Cerebellar cortex (tissue), 1 donor: ENCODE results near the gene FNBP1L.
"Not testable (repeated sequence)": the region's sequence is repeated elsewhere in the genome, so short reads cannot be mapped to it uniquely, and the experiment has no call there.

Experiments used
- DNase-seq: peaks from one replicate; pipeline ENCODE4 v3.0.0-alpha.2; 2015; ENCODE audit warnings: low spot score

FNBP1L gene

DNA sequence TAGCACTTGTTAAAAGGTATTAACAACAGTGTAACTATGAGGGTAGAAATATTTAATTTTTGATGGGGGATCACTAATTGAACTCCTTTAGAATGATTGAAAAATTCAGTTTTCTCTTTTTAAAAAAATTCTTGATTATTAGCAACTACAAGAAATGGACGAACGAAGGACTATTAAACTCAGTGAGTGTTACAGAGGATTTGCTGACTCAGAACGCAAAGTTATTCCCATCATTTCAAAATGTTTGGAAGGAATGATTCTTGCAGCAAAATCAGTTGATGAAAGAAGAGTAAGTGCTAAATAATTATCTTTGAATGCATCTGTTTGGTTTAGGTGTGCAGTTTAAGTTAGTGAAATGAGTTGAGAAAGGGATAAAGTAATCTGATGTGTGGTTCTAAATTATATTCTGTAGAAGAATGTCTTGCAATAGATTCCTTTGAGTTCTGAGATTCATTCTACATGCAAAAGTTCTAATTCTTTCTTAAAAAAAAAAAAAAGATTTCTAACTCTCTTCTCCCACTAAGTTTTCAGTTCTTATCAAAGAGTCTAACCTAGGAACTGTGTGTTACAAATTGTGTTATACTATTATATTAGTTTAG is 85.0 kb downstream of the FNBP1L start:
- DNase-seq, result no peak

DNA sequence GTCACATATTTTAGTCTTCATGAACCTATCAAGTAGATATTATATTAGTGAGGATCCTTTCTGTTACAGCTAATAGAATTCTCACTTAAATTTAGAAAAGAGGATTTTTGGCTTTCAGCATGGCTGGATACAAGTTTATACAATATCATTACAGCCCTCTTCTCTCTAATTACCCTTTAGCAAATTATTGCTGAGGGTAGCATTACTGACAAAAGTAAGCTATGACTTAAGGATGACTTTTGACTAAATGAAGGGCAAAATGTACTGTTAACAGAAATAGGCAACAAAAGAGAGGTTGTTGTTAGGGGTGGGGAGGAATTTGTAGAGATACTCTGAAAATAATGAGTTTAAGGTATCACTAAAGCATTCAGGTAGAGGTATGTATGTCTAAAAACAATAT is 85.8 kb downstream of the FNBP1L start:
- no peak for DNase-seq

DNA sequence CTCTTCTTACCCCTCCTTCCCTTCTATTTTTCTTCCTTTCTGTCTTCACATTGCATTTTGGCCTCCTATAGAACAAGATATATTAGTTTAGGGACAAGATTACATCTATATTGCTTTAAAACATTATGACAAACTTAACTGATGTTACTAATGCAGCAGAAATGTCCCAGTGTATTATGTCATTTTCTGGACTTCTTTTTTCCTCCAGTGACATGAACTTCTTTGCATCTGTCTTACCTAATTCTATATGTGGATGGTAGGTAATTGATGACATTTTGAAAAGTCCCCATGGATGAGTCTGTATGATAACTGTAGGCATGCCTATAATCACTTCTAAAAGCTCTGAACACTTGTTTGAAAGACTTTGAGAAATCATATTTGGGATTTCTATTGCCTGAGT is 89.5 kb downstream of the FNBP1L start:
- no peak for DNase-seq

DNA sequence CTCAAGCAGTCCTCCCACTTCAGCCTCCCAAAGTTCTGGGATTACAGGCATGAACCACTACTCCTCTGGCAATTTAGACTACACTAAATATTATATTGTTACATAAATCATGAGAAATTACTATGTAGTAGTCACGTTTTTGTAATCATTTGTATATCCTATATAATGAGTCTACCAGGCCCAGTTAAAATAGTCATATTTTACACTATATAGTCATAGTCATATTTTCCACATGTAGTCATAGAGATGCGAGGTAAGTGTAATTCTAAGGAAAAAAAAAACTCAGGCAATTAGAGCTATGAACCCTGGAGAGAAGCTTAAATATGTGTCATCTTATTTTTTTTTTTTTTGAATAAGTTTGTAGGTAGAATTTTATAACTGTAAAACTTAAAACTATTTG is 90.0 kb downstream of the FNBP1L start:
- no peak for DNase-seq

DNA sequence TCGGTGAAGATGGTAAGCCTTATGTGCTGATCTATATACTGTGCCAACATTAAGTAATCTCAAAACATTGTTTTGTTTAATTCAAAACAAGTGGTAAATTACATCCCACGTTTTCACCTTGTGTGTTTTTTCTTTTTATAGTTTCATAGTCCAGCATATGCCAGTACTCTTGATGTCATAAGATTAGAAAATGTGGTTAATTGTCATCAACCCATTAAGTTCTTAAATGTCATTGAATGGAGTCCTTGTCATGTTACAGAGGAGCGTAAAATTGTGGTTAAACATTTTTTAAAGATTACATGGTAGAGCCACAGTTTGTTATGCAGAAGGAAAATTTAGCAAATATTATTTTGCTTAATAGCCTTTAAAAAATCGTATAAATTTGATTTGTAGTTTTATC is 93.1 kb downstream of the FNBP1L start:
- DNase-seq, result no peak

DNA sequence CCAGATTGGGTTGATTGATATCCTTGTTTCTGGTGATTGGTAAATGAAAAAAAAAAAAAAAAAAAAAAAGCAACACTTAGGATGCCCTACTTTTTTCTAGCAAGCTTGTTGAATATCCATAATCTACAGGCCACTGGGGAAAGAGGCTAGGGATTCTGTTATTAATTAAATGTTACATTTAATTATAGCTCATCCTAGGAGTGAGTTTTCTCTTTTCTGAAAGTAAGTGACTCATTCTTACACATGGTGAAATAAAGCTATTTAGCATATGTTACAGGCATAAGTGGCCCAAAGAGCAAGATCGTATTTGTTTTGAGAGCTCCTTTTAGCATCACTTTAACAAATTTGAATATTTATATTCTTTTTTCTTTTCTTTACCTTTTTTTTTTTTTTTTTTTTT is 94.5 kb downstream of the FNBP1L start:
- no peak for DNase-seq

DNA sequence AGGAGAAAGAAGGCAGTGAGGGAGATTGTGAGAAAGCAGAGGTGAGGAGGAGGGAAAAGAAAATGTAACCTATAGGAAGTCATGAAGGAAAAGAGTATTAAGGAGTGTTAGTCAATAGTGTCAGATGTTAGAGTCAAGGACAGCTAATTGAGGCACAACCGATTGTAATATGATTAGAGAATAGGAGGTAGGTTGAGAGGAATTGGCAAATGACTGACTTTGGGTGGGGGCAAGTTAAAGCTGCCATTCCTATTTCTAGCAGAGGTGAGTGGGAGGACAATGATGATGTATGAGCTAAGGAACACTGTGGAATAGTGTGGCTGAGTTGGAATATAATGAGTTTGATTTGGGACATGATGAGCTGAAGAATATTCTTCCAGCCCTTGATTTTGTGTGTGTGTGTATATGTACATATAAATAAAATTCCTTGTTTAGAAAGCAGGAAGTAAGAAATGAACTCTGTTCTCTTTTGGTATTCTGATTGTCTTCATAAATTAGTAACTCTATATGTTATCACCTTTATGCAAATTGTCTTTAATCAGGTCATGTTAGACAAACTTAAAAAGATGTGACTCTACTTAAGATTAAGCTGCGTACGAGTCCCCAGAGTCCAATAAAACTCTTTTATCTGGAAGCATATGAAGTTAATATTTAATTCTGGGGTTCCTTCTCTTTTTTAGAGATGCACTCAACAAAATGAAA is 98.4 kb downstream of the FNBP1L start:
- no peak for DNase-seq

DNA sequence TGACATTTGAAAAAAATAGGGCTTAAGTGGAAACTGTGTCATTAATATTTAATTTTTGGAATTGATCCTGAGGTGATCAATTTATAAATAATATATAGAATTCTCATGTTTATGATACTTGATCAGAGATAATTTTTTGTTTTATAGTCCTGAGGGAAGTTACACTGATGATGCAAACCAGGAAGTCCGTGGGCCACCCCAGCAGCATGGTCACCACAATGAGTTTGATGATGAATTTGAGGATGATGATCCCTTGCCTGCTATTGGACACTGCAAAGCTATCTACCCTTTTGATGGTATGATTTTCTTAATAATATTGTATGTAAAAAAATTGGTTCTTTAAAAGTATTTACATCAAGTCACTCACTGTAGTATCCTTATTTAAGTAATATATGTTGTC is 101.2 kb downstream of the FNBP1L start:
- no peak for DNase-seq

DNA sequence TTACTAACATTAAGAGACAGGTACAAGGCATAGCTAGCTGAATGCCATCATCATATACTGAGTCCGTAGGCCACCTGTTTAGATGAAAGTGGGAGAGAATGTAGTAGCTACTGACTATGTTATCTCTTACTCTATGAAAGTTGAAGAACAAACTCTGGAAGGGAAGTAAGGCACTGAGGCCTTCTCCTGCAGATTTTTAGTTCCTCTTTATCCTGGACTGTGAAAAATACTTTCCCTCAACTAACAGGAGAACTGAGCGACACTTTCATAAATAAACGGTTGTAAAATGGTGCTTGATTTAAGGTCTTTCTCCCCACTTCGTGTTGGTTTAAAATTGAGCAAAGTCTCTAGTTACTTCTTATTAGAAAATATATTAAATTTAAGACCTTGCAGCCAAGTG is 101.9 kb downstream of the FNBP1L start:
- DNase-seq, result no peak

DNA sequence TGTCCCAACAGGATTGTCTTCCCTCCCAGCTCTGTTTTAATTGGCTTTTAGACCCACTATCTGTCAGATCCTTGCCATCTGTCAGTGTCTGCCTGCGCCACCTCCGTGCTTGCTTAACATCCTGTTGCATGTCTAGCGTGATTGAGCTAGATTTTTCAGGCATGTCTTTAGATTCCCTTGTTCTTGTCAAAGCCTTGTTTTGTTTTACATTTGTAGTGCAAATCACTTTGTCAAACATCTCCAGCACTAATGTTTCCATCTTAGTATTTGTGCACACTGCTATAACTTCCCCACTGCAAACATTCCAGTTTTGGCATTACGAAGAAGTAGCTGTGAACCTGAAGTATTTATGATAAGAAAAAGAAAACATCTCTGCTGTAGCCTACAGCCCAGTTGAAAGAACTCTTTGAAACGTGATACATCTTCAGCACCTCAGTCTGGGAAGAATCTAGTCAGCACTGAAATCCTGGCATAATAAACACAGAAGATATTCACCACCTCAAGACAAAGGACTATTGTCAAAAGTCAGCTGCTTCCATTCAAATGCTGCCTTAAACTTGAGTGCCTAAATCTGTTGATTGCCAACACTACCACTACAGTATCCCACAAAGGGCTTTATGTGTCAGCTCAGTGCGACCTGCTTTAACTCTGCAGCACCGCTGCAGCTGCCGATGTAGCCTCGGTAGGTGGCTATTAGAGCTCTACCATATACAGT is 105.0 kb downstream of the FNBP1L start:
- DNase-seq, result no peak

DNA sequence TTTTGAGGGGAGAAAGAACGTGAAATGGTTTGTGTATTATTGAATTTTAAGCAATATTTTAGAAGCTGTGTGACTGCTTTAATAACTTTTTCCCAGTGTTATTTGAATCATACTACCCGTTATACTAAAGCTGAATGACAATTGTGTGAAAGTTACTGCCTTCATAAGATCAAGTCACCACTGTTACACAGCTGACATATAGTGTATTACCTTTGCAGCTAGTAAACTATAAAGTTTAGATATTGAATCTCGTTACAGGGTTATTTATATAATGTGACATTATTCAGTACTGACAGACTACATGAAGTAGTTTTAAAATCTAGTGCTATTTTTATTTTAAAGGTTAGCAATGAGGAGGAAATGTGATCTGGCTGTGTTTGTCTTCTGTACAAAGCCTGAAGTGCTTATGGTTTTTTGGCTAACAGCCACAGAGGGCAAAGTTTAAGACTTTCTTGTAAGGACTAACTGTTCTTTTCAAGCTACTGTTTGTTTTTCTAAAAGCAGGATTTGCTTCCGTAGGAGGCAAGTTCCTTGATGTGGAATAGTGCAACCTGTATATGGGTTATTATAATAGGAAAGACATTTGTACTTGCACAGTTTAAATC is 106.1 kb downstream of the FNBP1L start:
- not testable (repeated sequence) for DNase-seq

DNA sequence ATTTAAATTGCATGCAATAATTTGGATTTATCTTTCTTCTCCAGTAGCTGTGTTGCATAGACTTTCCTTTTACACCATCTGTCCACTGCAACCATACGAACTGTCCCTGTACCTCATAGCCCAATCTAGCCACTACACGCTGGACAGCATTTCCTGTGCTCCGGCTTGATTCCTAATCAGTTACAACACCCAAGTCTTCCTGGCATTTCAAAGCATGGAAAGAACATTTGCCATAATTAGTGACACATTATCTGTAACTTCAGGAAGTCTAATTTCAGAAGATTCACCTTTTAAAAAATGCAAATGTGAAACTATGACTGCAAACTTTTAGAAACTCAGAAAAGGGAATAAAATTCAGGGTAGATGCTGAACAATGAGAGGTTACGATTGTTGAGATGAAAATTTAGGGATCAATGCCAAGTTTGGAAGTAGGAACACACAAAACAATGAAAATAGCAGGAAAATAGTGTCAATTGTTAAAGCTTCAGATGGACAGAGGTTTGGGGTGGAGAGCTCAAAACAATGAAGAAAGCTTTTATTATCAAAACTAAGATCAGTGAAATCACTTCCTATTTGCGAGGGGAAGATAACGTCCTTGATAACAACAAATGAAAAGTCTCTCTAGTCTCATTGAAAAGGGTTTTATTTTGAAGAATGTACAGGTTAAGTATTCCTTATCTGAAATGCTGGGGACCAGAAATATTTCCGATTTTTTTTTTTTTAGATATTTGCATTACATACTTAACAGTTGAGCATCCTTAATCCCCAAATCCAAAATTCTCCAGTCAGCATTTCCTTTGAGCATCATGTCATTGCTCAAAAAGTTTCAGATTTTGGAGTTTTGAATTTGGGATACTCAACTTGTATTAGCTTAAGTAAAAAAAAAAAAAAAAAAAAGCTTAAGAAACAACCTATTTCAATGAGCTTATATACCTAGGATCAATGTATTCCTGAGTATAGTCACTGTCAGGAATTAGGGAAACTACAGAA is 107.3 kb downstream of the FNBP1L start:
- DNase-seq, result no peak

DNA sequence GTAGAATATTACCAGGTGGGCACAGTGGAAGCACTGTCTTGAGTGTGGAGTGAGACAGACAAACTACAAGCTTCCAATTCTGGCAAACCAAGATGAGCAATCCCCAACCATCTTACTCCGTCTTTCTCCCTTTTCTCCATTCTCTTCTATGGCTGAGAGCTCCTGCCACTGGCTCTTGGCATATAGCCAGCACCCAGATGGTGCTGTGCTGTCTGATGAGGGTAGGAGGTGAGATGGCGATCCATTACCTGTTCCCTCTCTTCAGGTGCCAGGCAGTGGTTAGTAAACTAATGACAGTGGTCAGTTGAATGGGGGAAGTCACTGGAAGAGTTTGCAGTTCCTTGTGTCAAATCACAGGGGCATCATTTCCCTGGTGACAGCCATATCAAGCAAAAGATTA is 108.4 kb downstream of the FNBP1L start:
- DNase-seq, result peak; percentile 58

DNA sequence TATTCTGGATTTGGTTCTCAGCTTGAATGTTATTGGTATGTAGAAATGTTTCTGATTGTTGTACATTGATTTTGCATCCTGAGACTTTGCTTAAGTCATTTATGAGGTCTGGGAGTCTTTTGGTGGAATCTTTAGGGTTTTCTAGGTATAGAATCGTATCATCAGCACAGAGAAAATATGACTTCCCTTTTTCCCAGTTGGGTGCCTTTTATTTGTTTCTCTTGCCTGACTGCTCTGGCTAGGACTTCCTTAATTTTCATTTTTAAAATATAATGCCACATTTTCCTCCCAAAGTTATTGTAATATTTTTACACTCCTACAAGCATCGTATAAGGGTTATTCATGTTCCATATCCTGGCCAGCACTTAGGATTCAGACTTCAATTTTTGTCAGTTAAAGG is 111.1 kb downstream of the FNBP1L start:
- DNase-seq, result no peak

DNA sequence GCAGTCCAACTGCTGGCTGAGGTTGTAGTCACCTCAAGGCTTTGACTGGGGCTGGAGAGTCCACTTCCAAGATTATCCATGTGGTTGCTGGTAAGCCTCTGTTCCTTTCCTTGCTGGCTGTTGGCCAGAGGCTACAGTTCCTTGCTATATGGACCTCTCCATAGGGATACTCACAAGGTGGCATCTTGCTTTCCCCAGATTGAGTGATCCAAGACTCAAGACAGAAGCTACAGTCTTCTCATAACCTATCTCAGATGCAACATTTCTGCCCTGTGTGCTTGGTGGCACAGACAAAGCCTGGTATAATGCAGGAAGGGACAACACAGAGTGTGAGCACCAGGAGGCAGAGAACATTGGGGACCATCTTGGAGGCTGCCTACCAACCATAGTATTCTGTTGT is 111.8 kb downstream of the FNBP1L start:
- no peak for DNase-seq

DNA sequence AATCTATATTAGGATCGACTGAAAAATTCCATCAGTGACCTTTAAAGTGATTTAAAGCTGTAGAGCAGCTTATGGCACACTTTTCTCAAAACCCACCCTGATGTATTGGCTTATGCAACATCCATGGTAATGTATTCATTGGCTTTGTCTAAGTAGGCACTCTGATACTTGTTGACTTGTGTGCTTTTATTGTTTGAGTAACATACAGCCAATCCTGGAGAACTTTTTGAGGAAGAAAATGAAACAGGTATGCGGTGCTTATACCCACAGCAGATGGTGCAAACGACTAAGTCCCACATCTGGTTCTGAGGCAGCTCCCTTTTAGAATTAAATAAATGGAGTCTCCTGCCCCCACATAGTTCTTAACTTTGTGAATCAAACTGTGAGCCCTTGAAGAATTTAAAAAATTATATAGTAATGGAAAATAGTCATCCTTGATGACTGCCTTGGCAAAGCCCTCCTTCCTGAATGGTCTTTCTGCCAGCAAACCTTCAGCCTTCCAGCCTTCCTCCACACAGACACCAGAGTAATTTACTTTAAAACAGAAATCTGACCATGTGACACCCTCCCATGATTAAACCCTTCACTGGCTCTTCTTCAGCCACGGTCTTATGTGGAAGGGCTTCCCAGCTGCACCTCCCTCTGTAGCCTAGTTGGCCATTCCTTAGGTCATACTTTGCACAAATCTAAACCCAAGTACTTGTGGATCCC is 117.7 kb downstream of the FNBP1L start:
- DNase-seq, result no peak

DNA sequence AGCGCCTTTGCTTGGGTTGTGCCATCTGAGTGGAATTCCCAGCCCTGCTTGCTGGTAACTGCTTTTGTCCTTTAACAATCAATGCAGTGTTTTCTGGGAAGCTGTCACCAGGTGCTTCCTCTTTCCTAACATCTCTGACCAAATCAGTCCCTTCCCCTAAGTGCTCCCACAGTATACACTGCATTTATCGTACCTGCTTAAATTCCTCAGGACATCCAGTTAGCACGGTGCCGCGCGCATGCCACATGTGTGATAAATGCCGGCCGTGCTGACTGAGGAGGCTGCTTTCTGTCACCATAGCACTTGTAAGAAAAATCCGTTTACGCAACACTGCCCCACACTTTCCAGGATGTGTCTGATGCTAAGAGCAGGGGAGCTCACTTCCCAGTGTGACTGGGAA is 118.3 kb downstream of the FNBP1L start:
- DNase-seq, result no peak

DNA sequence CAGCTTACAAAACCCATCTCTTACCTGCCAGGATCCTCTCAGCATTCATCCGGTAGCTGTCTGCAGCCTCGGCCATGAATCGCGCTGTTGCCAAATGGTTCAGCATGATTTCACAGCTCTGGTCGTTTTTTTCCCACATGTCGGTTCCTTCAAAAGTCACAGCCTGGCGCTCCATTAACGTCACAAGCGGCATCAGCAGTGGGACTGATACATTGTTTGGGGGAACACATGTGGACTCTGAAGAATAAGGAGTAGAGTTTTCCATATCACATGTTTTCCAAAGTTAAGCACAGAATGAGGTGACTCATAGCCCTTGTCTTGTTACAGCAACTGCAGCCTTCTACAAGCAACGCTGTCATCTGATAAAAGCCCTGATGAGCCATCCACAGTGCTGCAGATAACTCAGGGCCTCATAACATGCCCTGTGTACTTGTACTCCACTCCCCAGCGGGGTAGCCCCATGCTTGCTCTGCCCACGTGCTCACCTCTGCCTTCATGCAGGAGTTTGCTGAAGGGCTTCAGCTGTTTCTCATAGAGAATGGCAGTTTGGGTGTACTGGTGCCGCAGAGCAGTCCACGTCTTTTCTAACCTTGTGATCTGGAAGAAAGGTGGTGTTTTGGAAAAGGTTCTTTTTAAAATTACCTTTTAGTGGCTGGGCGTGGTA is 119.5 kb downstream of the FNBP1L start:
- DNase-seq, result no peak

DNA sequence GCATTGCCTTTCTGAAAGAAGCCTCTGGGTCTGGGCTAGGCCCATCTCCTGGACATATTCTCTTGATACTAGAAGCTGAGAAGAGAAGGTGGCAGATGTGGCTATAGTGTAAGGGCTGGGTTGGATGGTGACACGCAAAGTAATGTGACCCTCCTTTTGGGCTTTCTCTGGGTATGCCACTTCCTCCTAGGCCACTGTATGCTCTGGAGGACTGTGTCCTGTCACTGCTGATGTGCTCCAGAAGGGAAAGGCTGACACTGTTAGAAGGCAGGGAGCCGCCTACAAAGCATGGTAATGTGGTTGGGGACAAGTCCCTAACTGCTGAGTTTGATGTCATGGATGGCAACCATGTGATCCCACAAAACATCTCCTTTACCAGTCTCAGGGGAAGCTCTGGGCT is 121.6 kb downstream of the FNBP1L start:
- no peak for DNase-seq

DNA sequence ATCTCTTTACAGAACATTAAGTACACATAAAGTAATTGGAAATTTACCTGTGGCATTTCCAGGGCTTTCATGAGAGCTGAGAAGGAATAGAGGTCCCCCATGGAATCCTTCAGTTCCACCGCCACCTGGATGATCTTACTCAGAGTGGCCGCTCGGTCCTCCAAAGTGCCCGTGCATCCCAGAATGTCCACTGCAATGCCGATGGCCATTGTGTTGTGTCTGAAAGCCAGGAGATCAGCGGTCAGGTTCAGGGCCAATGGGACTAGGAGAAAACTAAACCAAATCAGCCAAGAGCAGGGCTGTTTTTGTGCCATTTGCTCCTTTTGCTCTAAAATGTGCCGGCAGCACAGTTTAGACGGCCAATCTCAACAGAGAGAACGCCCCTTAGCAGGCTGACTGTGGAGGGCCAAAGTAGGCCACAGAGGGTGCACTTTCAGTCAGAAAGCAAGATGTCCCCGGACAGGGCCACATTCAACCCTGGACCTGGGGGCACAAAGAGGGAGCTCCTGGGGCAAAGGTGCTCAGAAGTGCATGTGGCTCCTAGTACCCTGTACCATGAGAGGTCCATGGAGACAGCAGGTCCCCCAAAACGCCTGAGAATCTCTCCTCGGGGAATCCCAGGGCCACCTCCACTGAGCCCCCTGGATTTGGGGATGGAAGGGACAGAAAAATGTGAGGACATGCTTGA is 123.8 kb downstream of the FNBP1L start:
- DNase-seq, result no peak
